ENCODE data around the gene SLC22A14. TPM values are rescaled to one million over a fixed set of nuclear protein-coding genes. Genes with fewer than 3 reads are reported as not detected.

The SLC22A14 gene
- total RNA-seq, 1 donor: not detected

GRCh38 chr3:38250198-38250597 is 31.9 kb upstream of the SLC22A14 start:
- no peak for DNase-seq (ENCODE audit: low read depth)
- H3K4me3 ChIP-seq (ENCODE audit: low read depth, low read length): no peak overlapping the region
- TF ChIP-seq CTCF (IDR thresholded peaks at IDR 0.05; ENCODE audit: insufficient read depth, low read length): no peak

GRCh38 chr3:38251197-38251596 is 30.9 kb upstream of the SLC22A14 start:
- TF ChIP-seq CTCF (IDR thresholded peaks at IDR 0.05; ENCODE audit: insufficient read depth, low read length): no peak
- no peak for DNase-seq (ENCODE audit: low read depth)
- no peak overlapping the region for H3K4me3 ChIP-seq (ENCODE audit: low read depth, low read length)

GRCh38 chr3:38253704-38254103 is 28.4 kb upstream of the SLC22A14 start:
- no peak for TF ChIP-seq CTCF (IDR thresholded peaks at IDR 0.05; ENCODE audit: insufficient read depth, low read length)
- H3K4me3 ChIP-seq (ENCODE audit: low read depth, low read length): no peak overlapping the region
- DNase-seq (ENCODE audit: low read depth): no peak

- TF ChIP-seq CTCF (IDR thresholded peaks at IDR 0.05; ENCODE audit: insufficient read depth, low read length): no peak
- H3K4me3 ChIP-seq (ENCODE audit: low read depth, low read length): no peak overlapping the region
- DNase-seq (ENCODE audit: low read depth): no peak
Observed at GRCh38 chr3:38254872-38255271, 27.2 kb upstream of the SLC22A14 start.

DNA sequence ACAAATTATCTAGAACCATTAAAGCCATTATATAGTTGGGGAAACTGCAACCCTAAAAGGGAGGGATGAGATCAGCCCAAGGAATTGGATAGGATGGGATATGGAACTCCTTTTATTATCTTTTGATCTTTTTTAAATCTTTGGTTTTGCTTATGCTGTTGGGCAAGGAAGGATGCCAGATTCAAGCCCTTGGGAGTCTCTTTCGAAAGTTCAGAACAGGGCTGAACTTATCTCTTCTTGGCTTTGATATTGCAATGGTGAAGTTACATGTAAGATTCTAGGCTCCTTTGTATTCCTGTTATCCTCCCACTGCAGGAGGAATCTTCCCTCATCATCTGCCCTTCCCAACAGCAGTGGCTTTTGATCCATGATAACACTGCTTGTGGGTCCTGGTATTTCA is 26.5 kb upstream of the SLC22A14 start:
- H3K4me3 ChIP-seq (ENCODE audit: low read depth, low read length): no peak overlapping the region
- peak; percentile 55 for DNase-seq (ENCODE audit: low read depth)
- TF ChIP-seq CTCF (IDR thresholded peaks at IDR 0.05; ENCODE audit: insufficient read depth, low read length): no peak

- DNase-seq (ENCODE audit: low read depth): no peak
- no peak overlapping the region for H3K4me3 ChIP-seq (ENCODE audit: low read depth, low read length)
- no peak for TF ChIP-seq CTCF (IDR thresholded peaks at IDR 0.05; ENCODE audit: insufficient read depth, low read length)
Observed at GRCh38 chr3:38257583-38257982, 24.5 kb upstream of the SLC22A14 start.

DNA sequence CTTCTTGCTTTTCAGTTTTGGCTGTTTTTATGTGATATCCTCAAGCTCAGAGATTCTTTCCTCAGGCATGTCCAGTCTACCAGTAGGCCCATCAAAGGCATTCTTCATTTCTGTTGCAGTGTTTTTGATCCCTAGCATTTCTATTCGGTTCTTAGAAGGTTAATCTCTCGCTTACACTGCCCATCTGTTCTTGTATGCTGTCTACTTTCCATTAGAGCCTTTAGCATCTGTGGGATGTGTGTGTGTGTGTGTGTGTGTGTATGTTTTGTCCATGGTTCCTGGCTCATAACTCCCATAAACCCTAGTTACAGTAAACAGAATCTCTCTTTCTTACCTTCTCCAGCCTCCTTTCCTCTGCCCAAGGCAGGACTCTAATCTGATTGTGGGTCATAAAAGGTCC is 21.6 kb upstream of the SLC22A14 start:
- TF ChIP-seq CTCF (IDR thresholded peaks at IDR 0.05; ENCODE audit: insufficient read depth, low read length): no peak
- DNase-seq (ENCODE audit: low read depth): no peak
- H3K4me3 ChIP-seq (ENCODE audit: low read depth, low read length): no peak overlapping the region

Data from fibroblast of the aortic adventitia (primary cell).